Hepatocyte (in vitro differentiated cells): ENCODE data around the gene CBR4. TPM values are rescaled to one million over a fixed set of nuclear protein-coding genes. Genes with fewer than 3 reads are reported as not detected.

Source experiments
- DNase-seq: peaks from one replicate; pipeline ENCODE4 v3.0.0-alpha.2; 2016; ENCODE audit warnings: low spot score
- H2AFZ ChIP-seq: fragments of 200-600 bp; sonication (generic); 2 replicates; pipeline ENCODE4 v1.6.0; 2016; ENCODE audit warnings: antibody characterized with exemption, mild to moderate bottlenecking
- H3K27ac ChIP-seq: fragments of 200-600 bp; sonication (generic); 2 replicates; pipeline ENCODE4 v1.5.1; 2016; ENCODE audit warnings: mild to moderate bottlenecking
- H3K27me3 ChIP-seq: fragments of 200-600 bp; sonication (generic); 2 replicates; pipeline ENCODE4 v1.6.1; 2016
- H3K36me3 ChIP-seq: fragments of 200-600 bp; sonication (generic); replicated peaks from 2 replicates; pipeline ENCODE4 v1.5.1; 2016; ENCODE audit warnings: low read depth; ENCODE audit not compliant: insufficient read depth
- H3K4me1 ChIP-seq: fragments of 200-600 bp; sonication (generic); 2 replicates; pipeline ENCODE4 v1.5.1; 2016; ENCODE audit warnings: mild to moderate bottlenecking, moderate library complexity; ENCODE audit not compliant: insufficient read depth
- H3K4me2 ChIP-seq: fragments of 200-600 bp; sonication (generic); 2 replicates; pipeline ENCODE4 v1.6.0; 2016
- H3K4me3 ChIP-seq: fragments of 200-600 bp; sonication (generic); 2 replicates; pipeline ENCODE4 v1.5.1; 2016; ENCODE audit warnings: mild to moderate bottlenecking
- H3K79me2 ChIP-seq: fragments of 200-600 bp; sonication (generic); 2 replicates; pipeline ENCODE4 v1.6.0; 2017; ENCODE audit warnings: mild to moderate bottlenecking
- H3K9me2 ChIP-seq: fragments of 200-600 bp; sonication (generic); replicated peaks from 2 replicates; pipeline ENCODE4 v1.6.0; 2017; ENCODE audit warnings: mild to moderate bottlenecking; ENCODE audit not compliant: insufficient read depth
- H3K9me3 ChIP-seq: fragments of 200-600 bp; sonication (generic); 2 replicates; pipeline ENCODE4 v1.5.1; 2016; ENCODE audit warnings: low read depth, mild to moderate bottlenecking
- H4K20me1 ChIP-seq: fragments of 200-600 bp; sonication (generic); 2 replicates; pipeline ENCODE4 v1.6.0; 2016; ENCODE audit warnings: mild to moderate bottlenecking; ENCODE audit not compliant: insufficient read depth, poor library complexity, severe bottlenecking
- CTCF ChIP-seq: fragments of 200-600 bp; sonication (generic); IDR thresholded peaks from 2 replicates; pipeline ENCODE4 v1.5.1; 2016; ENCODE audit warnings: antibody characterized with exemption, mild to moderate bottlenecking; ENCODE audit not compliant: poor library complexity
- EZH2 ChIP-seq: fragments of 200-600 bp; sonication (generic); IDR thresholded peaks from 2 replicates; pipeline ENCODE4 v1.6.1; 2016; ENCODE audit warnings: antibody characterized with exemption, mild to moderate bottlenecking, borderline replicate concordance
- EZH2phosphoT487 ChIP-seq: fragments of 200-600 bp; sonication (generic); IDR thresholded peaks from one replicate; pipeline ENCODE4 v1.6.1; 2018; ENCODE audit warnings: antibody characterized with exemption, mild to moderate bottlenecking, low read depth, moderate library complexity; ENCODE audit not compliant: unreplicated experiment, severe bottlenecking
- WGBS: methylation state at CpG from one replicate; pipeline ENCODE4 v1.1.6; 2016; ENCODE audit warnings: low lambda C conversion rate; ENCODE audit errors: missing lambda C conversion rate; 5-methylcytosine and 5-hydroxymethylcytosine counted together
- polyA plus RNA-seq: library from polyadenylated mRNA; unstranded; fragments of >200 nt; fragmentation: Nextera tagmentation; extraction: Ambion mirVana; gene quantifications from 2 replicates; pipeline ENCODE4 v1.2.1, GENCODE V29; 2016
- total RNA-seq: library from RNA; depleted of rRNA; stranded (reverse); fragments of >200 nt; gene quantifications from 2 replicates; pipeline ENCODE4 v1.2.3, GENCODE V29; 2014

Gene CBR4
- total and polyA plus RNA-seq, 2 experiments from 2014 or later = 18.5 to 26.9 TPM

GRCh38 chr4:169000315-169000714 lies 9.7 kb downstream of the CBR4 start:
- 95% methylated on average over 1 of the region's 1 CpG for WGBS
- no peak overlapping the region for H2AFZ ChIP-seq
- TF ChIP-seq EZH2 (no peak), EZH2phosphoT487 (no peak), CTCF (no peak)
- H3K4me1 ChIP-seq = no peaks in the 10 kb centered on the region
- no peak for DNase-seq
- no peak overlapping the region for H3K4me3 ChIP-seq
- H3K36me3 ChIP-seq = no peaks in the 10 kb centered on the region
- H3K9me2 ChIP-seq = no peaks in the 10 kb centered on the region
- H3K4me2 ChIP-seq = no peak overlapping the region
- H3K79me2 ChIP-seq = peaks cover 21% of the 10 kb centered on the region
- no peaks in the 10 kb centered on the region for H3K9me3 ChIP-seq
- H3K27ac ChIP-seq = no peak overlapping the region
- H4K20me1 ChIP-seq = no peaks in the 10 kb centered on the region
- no peaks in the 10 kb centered on the region for H3K27me3 ChIP-seq

GRCh38 chr4:168999809-169000208 lies 10.2 kb downstream of the CBR4 start:
- DNase-seq = no peak
- H3K9me3 ChIP-seq = no peaks in the 10 kb centered on the region
- H3K36me3 ChIP-seq = no peaks in the 10 kb centered on the region
- H3K4me2 ChIP-seq = no peak overlapping the region
- H4K20me1 ChIP-seq = no peaks in the 10 kb centered on the region
- 59% methylated on average over 4 of the region's 4 CpGs for WGBS
- no peaks in the 10 kb centered on the region for H3K27me3 ChIP-seq
- H3K27ac ChIP-seq = no peak overlapping the region
- H2AFZ ChIP-seq = no peak overlapping the region
- peaks cover 19% of the 10 kb centered on the region for H3K79me2 ChIP-seq
- no peak overlapping the region for H3K4me3 ChIP-seq
- no peaks in the 10 kb centered on the region for H3K4me1 ChIP-seq
- TF ChIP-seq EZH2 = no peak
- TF ChIP-seq EZH2phosphoT487 = no peak
- no peak for TF ChIP-seq CTCF
- H3K9me2 ChIP-seq = no peaks in the 10 kb centered on the region

- Histone ChIP-seq H3K4me3 (no peak overlapping the region), H3K4me2 (no peak overlapping the region), H3K4me1 (no peaks in the 10 kb centered on the region), H3K36me3 (no peaks in the 10 kb centered on the region), H3K9me3 (no peaks in the 10 kb centered on the region), H3K27me3 (no peaks in the 10 kb centered on the region), H3K27ac (no peak overlapping the region), H3K79me2 (peaks cover 14% of the 10 kb centered on the region), H2AFZ (no peak overlapping the region), H3K9me2 (no peaks in the 10 kb centered on the region), H4K20me1 (no peaks in the 10 kb centered on the region)
- TF ChIP-seq EZH2 = no peak
- no peak for TF ChIP-seq CTCF
- TF ChIP-seq EZH2phosphoT487 = no peak
- 98% methylated on average over 1 of the region's 1 CpG for WGBS
- DNase-seq = no peak
Observed at GRCh38 chr4:168998596-168998995, 11.5 kb downstream of the CBR4 start.
